Measurements from ENCODE around the gene ZSWIM8.

Gene ZSWIM8

DNA sequence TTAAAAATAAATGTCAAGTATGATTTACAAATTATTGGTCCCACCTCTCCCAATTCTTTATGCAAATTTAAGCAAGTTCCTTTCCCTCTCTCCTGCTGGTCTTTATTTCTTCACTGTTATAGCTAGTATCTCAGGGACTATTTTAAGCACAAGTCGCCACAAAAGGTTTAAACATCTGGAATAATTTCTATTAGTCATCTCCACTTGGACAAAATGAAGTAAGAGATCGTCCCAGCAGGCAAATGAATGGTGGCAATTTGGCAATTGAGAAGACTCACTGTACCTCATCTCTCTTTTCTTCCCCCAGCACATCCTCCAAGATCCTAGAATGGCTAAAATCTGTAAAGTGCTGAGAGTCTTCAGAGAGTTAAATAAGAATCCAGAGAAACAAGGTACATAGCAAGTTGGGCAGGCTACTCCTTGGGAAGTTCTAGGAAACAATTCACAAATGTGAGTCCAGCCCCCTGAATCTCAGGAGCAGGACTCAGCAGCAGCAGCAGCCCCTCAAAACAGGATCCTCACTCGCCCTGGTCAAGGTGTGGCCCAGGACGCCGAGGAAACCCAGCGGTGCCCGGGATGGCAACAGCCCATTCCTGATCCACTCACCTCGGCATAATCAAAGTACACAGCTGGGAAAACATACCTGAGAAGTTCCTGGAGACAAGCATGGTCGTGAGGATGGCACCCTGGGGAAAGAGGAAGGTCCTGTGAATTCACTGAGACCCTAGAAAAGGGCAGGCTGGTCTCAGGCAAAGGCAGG lies 56.3 kb downstream of the ZSWIM8 start:
- DNase-seq (ENCODE audit: low read depth in 1 of 2, low spot score in 1 of 2) = no peak

GRCh38 chr10:73842349-73842748 lies 56.9 kb downstream of the ZSWIM8 start:
- DNase-seq (ENCODE audit: low read depth in 1 of 2, low spot score in 1 of 2) = no peak

DNA sequence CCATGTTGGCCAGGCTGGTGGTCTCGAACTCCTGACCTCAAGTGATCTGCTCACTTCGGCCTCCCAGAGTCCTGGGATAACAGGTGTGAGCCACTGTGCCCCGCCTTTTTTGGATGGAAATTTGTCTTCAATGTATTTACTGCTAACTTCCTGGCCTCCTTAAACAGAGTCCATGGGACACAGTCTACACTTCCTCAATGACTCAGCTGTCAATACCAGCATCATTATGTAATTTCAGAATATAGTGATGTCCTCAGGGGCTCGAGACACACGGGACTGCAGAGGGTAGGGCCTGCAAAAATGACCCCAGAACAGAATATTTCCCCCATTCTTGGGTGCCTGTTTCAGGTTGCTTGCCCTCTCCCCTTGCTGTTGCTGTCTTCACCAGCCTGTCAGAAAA lies 57.9 kb downstream of the ZSWIM8 start:
- DNase-seq (ENCODE audit: low read depth in 1 of 2, low spot score in 1 of 2) = no peak

DNA sequence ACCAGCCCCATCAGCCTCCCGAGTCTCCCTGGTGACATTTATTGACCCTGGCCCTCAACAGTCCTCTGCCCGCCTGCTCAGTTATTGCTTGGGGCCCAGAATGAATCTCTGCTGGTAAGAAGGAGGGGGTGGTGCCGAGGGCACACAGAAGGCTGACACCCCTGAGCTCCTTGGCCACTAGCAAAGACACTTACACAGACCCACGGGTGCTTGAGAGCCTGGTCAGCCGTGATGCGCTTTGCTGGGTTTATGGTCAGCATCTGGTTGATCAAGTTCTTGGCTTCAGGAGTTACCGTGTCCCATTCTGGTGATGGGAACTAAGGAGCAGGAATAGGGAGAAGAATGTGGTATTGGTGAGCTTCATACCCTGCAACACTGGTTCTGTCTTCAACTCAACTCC lies 61.6 kb downstream of the ZSWIM8 start:
- DNase-seq (ENCODE audit: low read depth in 1 of 2, low spot score in 1 of 2) = no peak

- DNase-seq (ENCODE audit: low read depth in 1 of 2, low spot score in 1 of 2) = peak; percentile 88 to 95
These were observed 63.5 kb downstream of the ZSWIM8 start for GRCh38 chr10:73848821-73849489.

- no peak for DNase-seq (ENCODE audit: low read depth in 1 of 2, low spot score in 1 of 2)
These were observed 64.8 kb downstream of the ZSWIM8 start for GRCh38 chr10:73850211-73850610.

DNA sequence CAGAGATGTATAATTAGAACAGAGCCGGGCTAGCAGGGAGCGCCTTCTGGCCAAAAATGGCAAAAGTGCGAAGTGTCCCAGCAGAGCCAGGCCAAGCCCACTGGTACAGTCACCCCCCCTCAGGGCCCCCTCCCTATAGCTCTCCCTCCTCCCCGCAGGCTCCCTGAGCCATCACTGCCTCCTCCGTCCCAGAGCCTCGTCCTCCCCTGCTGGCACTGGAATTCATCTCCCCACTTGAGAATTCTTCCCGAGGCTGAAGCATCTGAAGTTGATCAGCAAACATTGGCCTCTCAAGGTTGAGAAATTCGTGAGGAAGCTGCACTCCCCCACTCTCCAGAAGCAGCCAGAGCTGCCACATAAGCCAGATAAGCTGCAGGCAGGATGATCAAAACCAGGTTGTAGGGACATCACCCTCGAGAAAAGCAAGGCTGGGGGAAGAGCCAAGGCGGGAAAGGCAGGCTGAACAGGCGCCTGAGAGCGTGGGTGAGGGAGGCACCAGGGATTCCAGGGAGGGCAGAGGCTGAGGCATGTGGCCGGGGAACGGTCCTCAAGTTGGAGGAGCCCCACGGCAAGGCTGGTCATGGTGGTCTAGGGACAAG lies 65.6 kb downstream of the ZSWIM8 start:
- no peak for DNase-seq (ENCODE audit: low read depth in 1 of 2, low spot score in 1 of 2)
